ENCODE measurements around the gene EPHB2.

The EPHB2 gene

GRCh38 chr1:22952694-22953056, 242.0 kb downstream of the EPHB2 start:
- no peak for DNase-seq (ENCODE audit: low read depth)

- DNase-seq (ENCODE audit: low read depth) = no peak
Measured at GRCh38 chr1:22953057-22953739, 242.6 kb downstream of the EPHB2 start.

- DNase-seq (ENCODE audit: low read depth) = no peak
Measured at GRCh38 chr1:22953740-22954141, 243.1 kb downstream of the EPHB2 start.

DNA sequence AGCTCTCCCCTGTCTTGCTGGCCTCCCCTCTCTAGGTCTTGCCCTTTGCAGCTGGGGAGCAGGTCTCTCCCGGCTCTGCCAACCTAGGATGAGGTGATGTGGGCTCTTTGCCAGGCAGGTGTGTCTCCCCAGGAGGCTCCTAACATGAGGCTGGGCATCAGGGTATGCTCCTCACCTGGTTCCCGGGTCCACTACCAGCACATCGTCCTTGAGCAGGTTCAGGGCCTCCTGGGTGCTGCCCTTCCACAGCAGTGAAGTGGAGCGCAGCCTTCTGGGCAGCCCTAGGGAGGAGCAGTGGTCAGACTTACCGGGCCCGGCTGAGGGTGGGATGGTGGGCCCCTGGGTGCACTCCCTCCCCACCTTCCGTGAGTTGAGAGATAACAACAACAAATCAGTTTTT, 244.5 kb downstream of the EPHB2 start:
- DNase-seq (ENCODE audit: low read depth) = no peak

- DNase-seq (ENCODE audit: low read depth) = no peak
Measured at GRCh38 chr1:22957066-22957465, 246.4 kb downstream of the EPHB2 start.

DNA sequence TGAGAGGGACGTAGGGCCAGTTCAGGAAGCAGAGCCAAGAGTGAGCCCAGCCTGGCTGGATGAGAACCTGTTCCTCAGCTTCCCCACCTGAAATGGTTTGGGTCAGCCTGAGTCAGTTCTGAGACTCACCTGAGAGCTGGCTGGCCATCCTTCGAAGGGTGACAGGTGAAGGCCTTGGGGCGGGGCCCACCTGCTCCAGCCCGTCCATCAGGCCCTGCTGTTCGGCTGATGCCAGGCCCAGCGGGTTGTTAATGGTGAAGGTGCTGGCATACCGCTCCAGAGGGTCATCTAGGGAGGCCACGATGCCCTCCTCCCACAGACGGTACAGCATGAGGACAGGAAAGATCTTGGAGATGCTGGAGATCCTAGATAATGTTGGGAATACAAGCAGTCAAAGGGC, 247.9 kb downstream of the EPHB2 start:
- no peak for DNase-seq (ENCODE audit: low read depth)

- DNase-seq (ENCODE audit: low read depth) = no peak
Measured at GRCh38 chr1:22959545-22960360, 249.1 kb downstream of the EPHB2 start.

DNA sequence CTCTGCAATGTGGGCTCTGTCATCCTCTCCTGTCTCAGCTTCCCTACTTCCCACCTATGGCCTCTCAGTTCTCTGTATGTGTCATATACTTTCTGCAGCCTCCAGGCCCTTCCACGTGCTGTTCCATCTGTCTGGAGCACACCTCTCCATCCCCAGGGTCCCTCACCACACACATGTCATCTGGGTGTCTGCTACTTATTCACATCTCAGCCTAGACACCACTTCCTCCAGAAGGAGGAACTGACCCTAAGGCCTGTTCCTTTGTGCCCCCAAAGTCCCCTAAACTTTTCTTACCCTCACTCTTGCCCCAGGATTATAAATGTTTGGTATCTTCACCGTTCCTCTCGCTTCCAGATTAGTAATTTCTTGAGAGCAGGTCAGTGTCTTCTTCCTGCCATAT, 251.9 kb downstream of the EPHB2 start:
- no peak for DNase-seq (ENCODE audit: low read depth)

GRCh38 chr1:22963044-22963677, 252.5 kb downstream of the EPHB2 start:
- DNase-seq (ENCODE audit: low read depth) = no peak

DNA sequence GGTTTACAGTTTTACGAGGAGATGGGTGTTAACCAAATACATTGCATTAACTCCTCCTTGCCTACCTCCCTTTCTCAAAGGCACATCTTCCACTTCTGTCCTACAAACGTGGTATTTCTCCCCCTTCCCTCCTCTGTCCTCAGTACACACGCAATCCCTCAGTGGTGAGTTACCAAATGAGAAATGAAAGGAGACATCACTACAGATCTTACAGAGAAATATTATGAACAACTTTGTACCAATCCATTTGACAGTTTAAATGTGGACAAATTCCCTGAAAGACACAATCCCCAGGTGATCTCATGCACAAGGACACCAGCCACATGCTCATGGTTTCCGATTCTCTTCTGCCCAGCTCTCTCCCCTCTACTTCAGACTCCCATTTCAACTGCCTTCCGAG, 255.7 kb downstream of the EPHB2 start:
- DNase-seq (ENCODE audit: low read depth) = no peak

GRCh38 chr1:22967833-22968232, 257.2 kb downstream of the EPHB2 start:
- no peak for DNase-seq (ENCODE audit: low read depth)

- no peak for DNase-seq (ENCODE audit: low read depth)
Measured at GRCh38 chr1:22969304-22969709, 258.7 kb downstream of the EPHB2 start.

GRCh38 chr1:22970096-22970495, 259.5 kb downstream of the EPHB2 start:
- DNase-seq (ENCODE audit: low read depth) = no peak
